H9 (cell line): ENCODE results near the gene SH3RF2. TPM values are rescaled to one million over a fixed set of nuclear protein-coding genes. Genes with fewer than 3 reads are reported as not detected.

Experiments
- DNase-seq: peaks from one replicate; pipeline ENCODE4 v3.0.0-alpha.2; 2017
- H2AFZ ChIP-seq: one replicate; pipeline ENCODE4 v1.6.1; 2013; ENCODE audit warnings: mild to moderate bottlenecking, low read length, control low read depth, moderate library complexity
- H2AK5ac ChIP-seq: 2 replicates; pipeline ENCODE4 v1.6.1; 2013; ENCODE audit warnings: low read length, control low read depth, mixed read lengths; ENCODE audit not compliant: insufficient read length
- H2BK120ac ChIP-seq: one replicate; pipeline ENCODE4 v1.6.1; 2013; ENCODE audit warnings: low read depth, mild to moderate bottlenecking, low read length, control low read depth, inconsistent platforms; ENCODE audit not compliant: poor library complexity, severe bottlenecking
- H2BK12ac ChIP-seq: 2 replicates; pipeline ENCODE4 v1.6.1; 2013; ENCODE audit warnings: low read length, control low read depth, mixed read lengths, low read depth; ENCODE audit not compliant: insufficient read length
- H2BK15ac ChIP-seq: 2 replicates; pipeline ENCODE4 v1.6.1; 2013; ENCODE audit warnings: low read depth, low read length, control low read depth
- H2BK20ac ChIP-seq: one replicate; pipeline ENCODE4 v1.6.1; 2013; ENCODE audit warnings: low read depth, mild to moderate bottlenecking, low read length, control low read depth, inconsistent platforms; ENCODE audit not compliant: poor library complexity, severe bottlenecking
- H2BK5ac ChIP-seq: 2 replicates; pipeline ENCODE4 v1.6.1; 2013; ENCODE audit warnings: low read length, control low read depth, mixed read lengths; ENCODE audit not compliant: insufficient read length
- H3K14ac ChIP-seq: 2 replicates; pipeline ENCODE4 v1.6.1; 2013; ENCODE audit warnings: low read length, control low read depth; ENCODE audit not compliant: insufficient read depth
- H3K18ac ChIP-seq: 2 replicates; pipeline ENCODE4 v1.6.1; 2013; ENCODE audit warnings: low read depth, mild to moderate bottlenecking, mixed read lengths, low read length, control low read depth; ENCODE audit not compliant: insufficient read length
- H3K23ac ChIP-seq: 2 replicates; pipeline ENCODE4 v1.6.1; 2013; ENCODE audit warnings: low read length, control low read depth, mixed read lengths, low read depth; ENCODE audit not compliant: insufficient read length
- H3K23me2 ChIP-seq: 2 replicates; pipeline ENCODE4 v1.6.1; 2013; ENCODE audit warnings: low read depth, mild to moderate bottlenecking, mixed read lengths, low read length, control low read depth; ENCODE audit not compliant: insufficient read length, poor library complexity, severe bottlenecking
- H3K27ac ChIP-seq: 2 replicates; pipeline ENCODE4 v1.5.1; 2013; ENCODE audit warnings: low read length, control low read depth, mixed read lengths, low read depth; ENCODE audit not compliant: insufficient read length
- H3K27me3 ChIP-seq: 2 replicates; pipeline ENCODE4 v1.6.1; 2013; ENCODE audit warnings: low read length, control low read depth, inconsistent platforms; ENCODE audit not compliant: insufficient read depth
- H3K4ac ChIP-seq: 2 replicates; pipeline ENCODE4 v1.6.1; 2013; ENCODE audit warnings: low read depth, mild to moderate bottlenecking, control low read depth, inconsistent platforms, low read length, moderate library complexity
- H3K4me1 ChIP-seq: 2 replicates; pipeline ENCODE4 v1.6.1; 2013; ENCODE audit warnings: low read length, control low read depth, inconsistent platforms; ENCODE audit not compliant: insufficient read depth
- H3K4me2 ChIP-seq: 2 replicates; pipeline ENCODE4 v1.6.1; 2013; ENCODE audit warnings: low read length, control low read depth, mixed read lengths; ENCODE audit not compliant: insufficient read length, insufficient read depth
- H3K56ac ChIP-seq: 2 replicates; pipeline ENCODE4 v1.6.1; 2013; ENCODE audit warnings: low read depth, mild to moderate bottlenecking, mixed read lengths, low read length, control low read depth; ENCODE audit not compliant: insufficient read length
- H3K79me1 ChIP-seq: 2 replicates; pipeline ENCODE4 v1.6.1; 2013; ENCODE audit warnings: low read depth, mild to moderate bottlenecking, moderate library complexity, low read length, control low read depth, inconsistent platforms; ENCODE audit not compliant: insufficient read depth, poor library complexity, severe bottlenecking
- H3K79me2 ChIP-seq: 2 replicates; pipeline ENCODE4 v1.6.1; 2013; ENCODE audit warnings: low read length, control low read depth, inconsistent platforms; ENCODE audit not compliant: insufficient read depth
- H3K9ac ChIP-seq: 2 replicates; pipeline ENCODE4 v1.6.1; 2013; ENCODE audit warnings: low read length, control low read depth, mixed read lengths; ENCODE audit not compliant: insufficient read length; ENCODE audit errors: extremely low read depth
- H3K9me3 ChIP-seq: one replicate; pipeline ENCODE4 v1.6.1; 2013; ENCODE audit warnings: low read depth, low read length, inconsistent platforms; ENCODE audit not compliant: control insufficient read depth
- H3T11ph ChIP-seq: one replicate; pipeline ENCODE4 v1.6.1; 2013; ENCODE audit warnings: mild to moderate bottlenecking, low read length, control low read depth, inconsistent platforms
- H4K20me1 ChIP-seq: one replicate; pipeline ENCODE4 v1.6.1; 2013; ENCODE audit not compliant: control insufficient read depth, insufficient read length, insufficient read depth
- H4K5ac ChIP-seq: 2 replicates; pipeline ENCODE4 v1.6.1; 2013; ENCODE audit warnings: low read depth, mild to moderate bottlenecking, mixed read lengths, low read length, control low read depth; ENCODE audit not compliant: insufficient read length
- H4K8ac ChIP-seq: replicated peaks from 2 replicates; pipeline ENCODE4 v1.6.1; 2013; ENCODE audit warnings: low read length, control low read depth, mixed read lengths, low read depth; ENCODE audit not compliant: insufficient read length
- H4K91ac ChIP-seq: 2 replicates; pipeline ENCODE4 v1.6.1; 2013; ENCODE audit warnings: low read depth, mild to moderate bottlenecking, moderate library complexity, mixed read lengths, low read length, control low read depth; ENCODE audit not compliant: insufficient read length
- H3K27ac Mint-ChIP-seq, 3 experiments: 2 replicates in 2 of 3; 3 replicates in 1 of 3; pipeline ENCODE4 v1.8.0; 2020 to 2021; ENCODE audit warnings: mixed read lengths in 3 of 3, mild to moderate bottlenecking in 1 of 3, moderate library complexity in 1 of 3
- H3K27me3 Mint-ChIP-seq: 2 replicates; pipeline ENCODE4 v1.8.0; 2021; ENCODE audit warnings: low read depth, mild to moderate bottlenecking, moderate library complexity, mixed read lengths
- H3K36me3 Mint-ChIP-seq, 3 experiments: 2 replicates in 2 of 3; 3 replicates in 1 of 3; pipeline ENCODE4 v1.8.0; 2020 to 2021; ENCODE audit warnings: low read depth in 3 of 3, mixed read lengths in 3 of 3; ENCODE audit not compliant: insufficient read depth in 1 of 3
- H3K4me1 Mint-ChIP-seq, 2 experiments: 2 replicates each; pipeline ENCODE4 v1.8.0; 2020; ENCODE audit warnings: mixed read lengths in 2 of 2
- H3K4me3 Mint-ChIP-seq, 2 experiments: 2 replicates in 1 of 2; 3 replicates in 1 of 2; pipeline ENCODE4 v1.8.0; 2020 to 2021; ENCODE audit warnings: mild to moderate bottlenecking in 2 of 2, mixed read lengths in 2 of 2, moderate library complexity in 1 of 2
- H3K9me3 Mint-ChIP-seq, 2 experiments: 2 replicates in 1 of 2; 3 replicates in 1 of 2; pipeline ENCODE4 v1.8.0; 2020; ENCODE audit warnings: mild to moderate bottlenecking in 2 of 2, mixed read lengths in 2 of 2, moderate library complexity in 1 of 2
- WGBS: extraction: QIAGEN DNeasy Blood & Tissue Kit; methylation state at CpG from one replicate; pipeline ENCODE4 v1.1.7; 2013; ENCODE audit warnings: missing lambda C conversion rate, low lambda C conversion rate, mixed read lengths; ENCODE audit not compliant: insufficient read length; ENCODE audit errors: extremely low coverage; 5-methylcytosine and 5-hydroxymethylcytosine counted together
- total RNA-seq: library from RNA; stranded (reverse); gene quantifications from 2 replicates; pipeline ENCODE4 v1.2.1, GENCODE V29; 2021
- TF ChIP-seq, protein P1 (sequence below): fragments of 200-600 bp; sonication (generic); conservative IDR thresholded peaks from 3 replicates; pipeline ENCODE4 v1.8.0; 2021; ENCODE audit warnings: antibody characterized with exemption, mild to moderate bottlenecking

SH3RF2 gene
- total RNA-seq, 1 experiment from 2014 or later = 0.66 TPM

DNA sequence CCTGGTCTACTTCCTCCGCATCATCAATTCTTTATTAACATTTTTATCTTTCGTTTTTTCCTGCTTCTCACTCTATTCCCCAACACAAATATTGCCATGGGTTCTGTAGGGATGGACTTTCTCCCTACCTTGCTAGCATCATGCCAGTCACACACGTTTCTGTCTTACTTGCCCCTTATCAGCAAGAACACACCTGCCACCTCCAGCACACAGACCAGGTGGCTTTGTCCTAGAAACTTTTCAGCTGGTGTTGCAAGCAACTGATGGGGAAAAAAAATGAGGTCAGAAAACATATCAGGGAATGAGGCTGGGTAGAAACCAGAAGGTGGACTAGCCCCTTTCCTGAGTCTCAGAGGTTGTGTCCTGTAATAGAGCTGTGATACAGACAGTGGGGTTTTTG lies 5.8 kb downstream of the SH3RF2 start:
- H2BK15ac ChIP-seq = no peak overlapping the region
- WGBS = 100% methylated on average over 2 of the region's 3 CpGs
- no peak overlapping the region for H3K56ac ChIP-seq
- H4K20me1 ChIP-seq = no peaks in the 10 kb centered on the region
- H3K4me1 Mint-ChIP-seq = peaks cover 25 to 26% of the 10 kb centered on the region in 2 experiments
- H2AK5ac ChIP-seq = no peak overlapping the region
- H2BK5ac ChIP-seq = no peak overlapping the region
- H3K18ac ChIP-seq = no peak overlapping the region
- no peak for DNase-seq
- H3K14ac ChIP-seq = no peak overlapping the region
- H3K27me3 ChIP-seq = no peaks in the 10 kb centered on the region
- H3K23ac ChIP-seq = no peak overlapping the region
- H3K4ac ChIP-seq = no peak overlapping the region
- H3K27me3 Mint-ChIP-seq = peaks cover 8% of the 10 kb centered on the region
- H4K5ac ChIP-seq = no peak overlapping the region
- no peaks in the 10 kb centered on the region for H3K79me1 ChIP-seq
- H4K8ac ChIP-seq = no peak overlapping the region
- H2BK120ac ChIP-seq = no peak overlapping the region
- TF ChIP-seq, protein P1, sequence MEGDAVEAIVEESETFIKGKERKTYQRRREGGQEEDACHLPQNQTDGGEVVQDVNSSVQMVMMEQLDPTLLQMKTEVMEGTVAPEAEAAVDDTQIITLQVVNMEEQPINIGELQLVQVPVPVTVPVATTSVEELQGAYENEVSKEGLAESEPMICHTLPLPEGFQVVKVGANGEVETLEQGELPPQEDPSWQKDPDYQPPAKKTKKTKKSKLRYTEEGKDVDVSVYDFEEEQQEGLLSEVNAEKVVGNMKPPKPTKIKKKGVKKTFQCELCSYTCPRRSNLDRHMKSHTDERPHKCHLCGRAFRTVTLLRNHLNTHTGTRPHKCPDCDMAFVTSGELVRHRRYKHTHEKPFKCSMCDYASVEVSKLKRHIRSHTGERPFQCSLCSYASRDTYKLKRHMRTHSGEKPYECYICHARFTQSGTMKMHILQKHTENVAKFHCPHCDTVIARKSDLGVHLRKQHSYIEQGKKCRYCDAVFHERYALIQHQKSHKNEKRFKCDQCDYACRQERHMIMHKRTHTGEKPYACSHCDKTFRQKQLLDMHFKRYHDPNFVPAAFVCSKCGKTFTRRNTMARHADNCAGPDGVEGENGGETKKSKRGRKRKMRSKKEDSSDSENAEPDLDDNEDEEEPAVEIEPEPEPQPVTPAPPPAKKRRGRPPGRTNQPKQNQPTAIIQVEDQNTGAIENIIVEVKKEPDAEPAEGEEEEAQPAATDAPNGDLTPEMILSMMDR = no peak
- H2BK20ac ChIP-seq = no peak overlapping the region
- no peak overlapping the region for H2AFZ ChIP-seq
- no peaks in the 10 kb centered on the region for H3K23me2 ChIP-seq
- H3K27ac Mint-ChIP-seq = no peak overlapping the region
- no peak overlapping the region for H3T11ph ChIP-seq
- H3K79me2 ChIP-seq = no peaks in the 10 kb centered on the region
- no peak overlapping the region for H4K91ac ChIP-seq
- no peak overlapping the region for H3K4me3 Mint-ChIP-seq
- no peak overlapping the region for H3K27ac ChIP-seq
- no peak overlapping the region for H3K4me2 ChIP-seq
- no peak overlapping the region for H3K9ac ChIP-seq
- H2BK12ac ChIP-seq = no peak overlapping the region
- peaks cover 11% of the 10 kb centered on the region for H3K4me1 ChIP-seq
- H3K9me3 Mint-ChIP-seq = no peaks in the 10 kb centered on the region
- no peaks in the 10 kb centered on the region for H3K36me3 Mint-ChIP-seq
- H3K9me3 ChIP-seq = no peaks in the 10 kb centered on the region
